Loucy (cell line): Measurements from ENCODE around the gene KLRC4.

Experiments
- H2AFZ ChIP-seq: fragments of 200-600 bp; sonication (generic); 2 replicates; pipeline ENCODE4 v1.6.0; 2016; ENCODE audit warnings: antibody characterized with exemption, mild to moderate bottlenecking, low read length, moderate library complexity
- H3F3A ChIP-seq: fragments of 200-600 bp; 2 replicates; pipeline ENCODE4 v1.6.0; 2016; ENCODE audit warnings: antibody characterized with exemption, low read depth, mild to moderate bottlenecking
- H3K27me3 ChIP-seq: fragments of 200-600 bp; sonication (generic); 2 replicates; pipeline ENCODE4 v1.6.1; 2014; ENCODE audit warnings: low read length, mild to moderate bottlenecking; ENCODE audit not compliant: insufficient read depth, poor library complexity, severe bottlenecking
- H3K36me3 ChIP-seq: fragments of 200-600 bp; sonication (generic); 2 replicates; pipeline ENCODE4 v1.6.1; 2016; ENCODE audit warnings: low read length; ENCODE audit not compliant: insufficient read depth
- H3K4me1 ChIP-seq: fragments of 200-600 bp; sonication (generic); 2 replicates; pipeline ENCODE4 v1.5.1; 2014; ENCODE audit warnings: low read length, mild to moderate bottlenecking; ENCODE audit not compliant: insufficient read depth, poor library complexity, severe bottlenecking
- H3K4me2 ChIP-seq: fragments of 200-600 bp; sonication (generic); 2 replicates; pipeline ENCODE4 v1.6.0; 2014; ENCODE audit warnings: antibody characterized with exemption, low read length, low read depth, mild to moderate bottlenecking; ENCODE audit not compliant: poor library complexity, severe bottlenecking
- H3K4me3 ChIP-seq: fragments of 200-600 bp; sonication (generic); 2 replicates; pipeline ENCODE4 v1.5.1; 2014; ENCODE audit warnings: low read length, mild to moderate bottlenecking, mixed read lengths; ENCODE audit not compliant: poor library complexity, severe bottlenecking
- H3K79me2 ChIP-seq: fragments of 200-600 bp; sonication (generic); 2 replicates; pipeline ENCODE4 v1.6.1; 2014; ENCODE audit warnings: low read length; ENCODE audit not compliant: insufficient read depth
- H3K9ac ChIP-seq: fragments of 200-600 bp; sonication (generic); 2 replicates; pipeline ENCODE4 v1.6.0; 2014; ENCODE audit warnings: mild to moderate bottlenecking, low read depth, low read length, moderate library complexity; ENCODE audit not compliant: poor library complexity, severe bottlenecking
- H3K9me2 ChIP-seq: fragments of 200-600 bp; sonication (generic); replicated peaks from 2 replicates; pipeline ENCODE4 v1.6.1; 2016; ENCODE audit warnings: low read depth, low read length, mixed read lengths
- H3K9me3 ChIP-seq: fragments of 200-600 bp; sonication (generic); 2 replicates; pipeline ENCODE4 v1.6.1; 2014; ENCODE audit warnings: mild to moderate bottlenecking, antibody characterized with exemption, low read length, low read depth; ENCODE audit not compliant: insufficient read depth
- H4K20me1 ChIP-seq: fragments of 200-600 bp; sonication (generic); 2 replicates; pipeline ENCODE4 v1.6.0; 2014; ENCODE audit warnings: antibody characterized with exemption, low read length, mild to moderate bottlenecking; ENCODE audit not compliant: insufficient read depth, poor library complexity, severe bottlenecking
- EZH2phosphoT487 ChIP-seq: fragments of 200-600 bp; IDR thresholded peaks from 2 replicates; pipeline ENCODE4 v1.6.1; 2018; ENCODE audit warnings: antibody characterized with exemption, mild to moderate bottlenecking, moderate library complexity, borderline replicate concordance
- TF ChIP-seq, protein P1 (sequence below): fragments of 200-600 bp; sonication (generic); conservative IDR thresholded peaks from 2 replicates; pipeline ENCODE4 v1.5.1; 2014; ENCODE audit warnings: mild to moderate bottlenecking, antibody characterized with exemption, low read length

KLRC4 gene

DNA sequence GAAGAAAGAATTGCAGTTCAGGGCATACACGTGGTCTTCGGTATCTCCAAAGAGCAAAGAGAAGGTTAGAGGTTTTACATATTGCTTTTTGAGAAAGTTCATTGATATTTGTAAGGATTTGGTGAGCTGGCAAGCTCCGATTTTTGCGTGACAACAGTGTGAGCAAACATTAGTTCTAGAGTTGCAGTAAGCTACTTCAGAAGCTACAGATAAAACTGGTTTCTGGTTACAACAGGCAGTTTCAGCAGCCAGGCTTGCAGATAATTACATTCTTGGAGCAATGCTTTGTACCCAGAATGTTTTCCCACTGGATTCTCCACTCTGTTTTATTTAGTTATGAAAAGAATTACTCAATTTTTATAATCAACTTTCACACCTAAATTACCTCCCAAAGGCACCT lies 47.9 kb downstream of the KLRC4 start:
- Histone ChIP-seq H3K79me2 (no peaks in the 10 kb centered on the region), H3K4me3 (peak overlapping the region; percentile 43), H2AFZ (no peak overlapping the region), H3K4me2 (peak overlapping the region; percentile 73), H3K27me3 (no peaks in the 10 kb centered on the region), H4K20me1 (no peaks in the 10 kb centered on the region), H3K4me1 (peaks cover 55% of the 10 kb centered on the region), H3K36me3 (no peaks in the 10 kb centered on the region), H3K9ac (peak overlapping the region; percentile 89), H3K9me3 (no peaks in the 10 kb centered on the region), H3F3A (no peaks in the 10 kb centered on the region), H3K9me2 (no peaks in the 10 kb centered on the region)
- no peak for TF ChIP-seq EZH2phosphoT487
- TF ChIP-seq, protein P1, sequence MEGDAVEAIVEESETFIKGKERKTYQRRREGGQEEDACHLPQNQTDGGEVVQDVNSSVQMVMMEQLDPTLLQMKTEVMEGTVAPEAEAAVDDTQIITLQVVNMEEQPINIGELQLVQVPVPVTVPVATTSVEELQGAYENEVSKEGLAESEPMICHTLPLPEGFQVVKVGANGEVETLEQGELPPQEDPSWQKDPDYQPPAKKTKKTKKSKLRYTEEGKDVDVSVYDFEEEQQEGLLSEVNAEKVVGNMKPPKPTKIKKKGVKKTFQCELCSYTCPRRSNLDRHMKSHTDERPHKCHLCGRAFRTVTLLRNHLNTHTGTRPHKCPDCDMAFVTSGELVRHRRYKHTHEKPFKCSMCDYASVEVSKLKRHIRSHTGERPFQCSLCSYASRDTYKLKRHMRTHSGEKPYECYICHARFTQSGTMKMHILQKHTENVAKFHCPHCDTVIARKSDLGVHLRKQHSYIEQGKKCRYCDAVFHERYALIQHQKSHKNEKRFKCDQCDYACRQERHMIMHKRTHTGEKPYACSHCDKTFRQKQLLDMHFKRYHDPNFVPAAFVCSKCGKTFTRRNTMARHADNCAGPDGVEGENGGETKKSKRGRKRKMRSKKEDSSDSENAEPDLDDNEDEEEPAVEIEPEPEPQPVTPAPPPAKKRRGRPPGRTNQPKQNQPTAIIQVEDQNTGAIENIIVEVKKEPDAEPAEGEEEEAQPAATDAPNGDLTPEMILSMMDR = no peak

DNA sequence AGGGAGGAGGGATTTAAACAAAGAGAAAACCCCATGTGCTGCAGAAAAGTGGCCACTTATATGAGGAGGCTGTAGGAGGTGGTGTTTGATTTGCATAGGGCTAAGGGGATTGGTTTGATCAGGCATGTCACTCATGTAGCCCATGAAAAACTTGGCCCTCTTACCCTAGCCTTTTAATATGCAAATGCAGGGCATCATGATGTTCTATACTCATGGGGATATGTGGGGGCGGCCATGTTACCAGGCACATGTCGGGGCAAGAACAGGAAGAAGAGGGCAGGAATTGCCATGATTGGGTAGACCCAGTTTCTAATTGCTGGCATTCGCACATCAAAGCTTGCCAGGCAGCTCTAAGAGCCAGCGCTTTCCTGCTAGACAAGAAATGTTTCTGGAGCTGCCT lies 48.5 kb downstream of the KLRC4 start:
- H3K79me2 ChIP-seq = no peaks in the 10 kb centered on the region
- H3K4me1 ChIP-seq = peaks cover 50% of the 10 kb centered on the region
- H3K4me3 ChIP-seq = peak overlapping the region; percentile 46
- H3K27me3 ChIP-seq = no peaks in the 10 kb centered on the region
- H3K9ac ChIP-seq = peak overlapping the region; percentile 89
- no peaks in the 10 kb centered on the region for H3K36me3 ChIP-seq
- no peaks in the 10 kb centered on the region for H4K20me1 ChIP-seq
- H3K9me2 ChIP-seq = no peaks in the 10 kb centered on the region
- no peaks in the 10 kb centered on the region for H3K9me3 ChIP-seq
- peak overlapping the region; percentile 27; the same call in 1 of the 2 replicates for H2AFZ ChIP-seq
- peak overlapping the region; percentile 73 for H3K4me2 ChIP-seq
- TF ChIP-seq EZH2phosphoT487 = no peak
- TF ChIP-seq, protein P1 = no peak
- H3F3A ChIP-seq = no peaks in the 10 kb centered on the region

DNA sequence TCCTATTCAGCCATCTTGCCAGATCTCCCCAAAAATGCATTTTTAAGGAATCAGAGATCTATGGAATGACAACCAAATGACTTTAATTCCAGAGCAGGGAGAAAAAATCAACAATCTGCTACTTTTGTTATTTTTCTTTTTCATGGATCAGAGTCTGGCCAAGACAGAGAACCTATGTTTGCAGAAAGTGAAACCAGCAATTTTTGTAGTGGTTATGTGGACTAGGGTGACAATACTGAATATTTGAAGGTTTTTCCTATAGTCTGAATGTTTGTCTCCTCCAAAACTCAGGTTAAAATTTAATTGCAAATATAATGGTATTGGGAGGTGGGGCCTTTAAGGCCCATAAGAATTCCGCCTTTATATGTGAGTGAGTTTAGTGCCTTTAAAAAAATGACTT lies 50.6 kb downstream of the KLRC4 start:
- Histone ChIP-seq H3K4me2 (peak overlapping the region; percentile 38), H3K79me2 (no peaks in the 10 kb centered on the region), H3K4me1 (peaks cover 43% of the 10 kb centered on the region), H3K27me3 (no peaks in the 10 kb centered on the region), H2AFZ (0 out of 2 replicates have a peak overlapping the region, but pooled peaks have one; percentile 45), H4K20me1 (no peaks in the 10 kb centered on the region), H3K9ac (peak overlapping the region; percentile 50), H3K36me3 (no peaks in the 10 kb centered on the region), H3F3A (no peaks in the 10 kb centered on the region), H3K4me3 (peak overlapping the region; percentile 28), H3K9me3 (no peaks in the 10 kb centered on the region), H3K9me2 (no peaks in the 10 kb centered on the region)
- TF ChIP-seq EZH2phosphoT487 = no peak
- TF ChIP-seq, protein P1 = no peak
